HG02943 (cell line): ENCODE measurements around the gene SWAP70.
A peak's percentile ranks its signal among the peaks of the same experiment; 100 is the strongest.
"Not testable (repeated sequence)": the region's sequence is repeated elsewhere in the genome, so short reads cannot be mapped to it uniquely, and the experiment has no call there.

Experiments
- ATAC-seq: cut with Tn5 transposase; IDR thresholded peaks from one replicate; pipeline ENCODE4 v1.9.1; 2021; ENCODE audit warnings: mild to moderate bottlenecking, low read depth, moderate library complexity; ENCODE audit not compliant: unreplicated experiment

Gene SWAP70

GRCh38 chr11:9663699-9664275 lies at the start of gene SWAP70:
SWAP70 (plus strand) TSS chr11:9664077; CDS start chr11:9664180, 103 bp downstream.
- ATAC-seq = peak; percentile 75

- ATAC-seq = peak; percentile 49
Measured at GRCh38 chr11:9615031-9615451, 48.8 kb upstream of the SWAP70 start.

- no peak for ATAC-seq
Measured at GRCh38 chr11:9616042-9616675, 47.7 kb upstream of the SWAP70 start.

GRCh38 chr11:9616858-9617257 lies 47.0 kb upstream of the SWAP70 start:
- ATAC-seq = no peak

GRCh38 chr11:9617940-9618339 lies 45.9 kb upstream of the SWAP70 start:
- no peak for ATAC-seq

GRCh38 chr11:9619004-9619403 lies 44.9 kb upstream of the SWAP70 start:
- ATAC-seq = no peak

GRCh38 chr11:9619971-9620370 lies 43.9 kb upstream of the SWAP70 start:
- ATAC-seq = no peak

GRCh38 chr11:9622353-9622752 lies 41.5 kb upstream of the SWAP70 start:
- not testable (repeated sequence) for ATAC-seq

- not testable (repeated sequence) for ATAC-seq
Measured at GRCh38 chr11:9623053-9623452, 40.8 kb upstream of the SWAP70 start.

- no peak for ATAC-seq
Measured at GRCh38 chr11:9624448-9624847, 39.4 kb upstream of the SWAP70 start.

- ATAC-seq = no peak
Measured at GRCh38 chr11:9625162-9625561, 38.7 kb upstream of the SWAP70 start.

GRCh38 chr11:9625728-9626127 lies 38.1 kb upstream of the SWAP70 start:
- ATAC-seq = no peak

GRCh38 chr11:9626496-9627394 lies 37.1 kb upstream of the SWAP70 start:
- no peak for ATAC-seq

GRCh38 chr11:9629064-9629463 lies 34.8 kb upstream of the SWAP70 start:
- ATAC-seq = no peak

- ATAC-seq = no peak
Measured at GRCh38 chr11:9633679-9634078, 30.2 kb upstream of the SWAP70 start.

- ATAC-seq = no peak
Measured at GRCh38 chr11:9636691-9637090, 27.2 kb upstream of the SWAP70 start.

- ATAC-seq = no peak
Measured at GRCh38 chr11:9639099-9639498, 24.8 kb upstream of the SWAP70 start.

- no peak for ATAC-seq
Measured at GRCh38 chr11:9639985-9640384, 23.9 kb upstream of the SWAP70 start.

- ATAC-seq = no peak
Measured at GRCh38 chr11:9642894-9643293, 21.0 kb upstream of the SWAP70 start.

GRCh38 chr11:9643751-9644150 lies 20.1 kb upstream of the SWAP70 start:
- ATAC-seq = peak; percentile 89

GRCh38 chr11:9645881-9646280 lies 18.0 kb upstream of the SWAP70 start:
- ATAC-seq = no peak
